ENCODE measurements around the gene PNPO. TPM values are rescaled to one million over a fixed set of nuclear protein-coding genes. Genes with fewer than 3 reads are reported as not detected.

PNPO gene
- 10 to 100 TPM; 20.1 to 39.7 (median 30.8) TPM for total RNA-seq

DNA sequence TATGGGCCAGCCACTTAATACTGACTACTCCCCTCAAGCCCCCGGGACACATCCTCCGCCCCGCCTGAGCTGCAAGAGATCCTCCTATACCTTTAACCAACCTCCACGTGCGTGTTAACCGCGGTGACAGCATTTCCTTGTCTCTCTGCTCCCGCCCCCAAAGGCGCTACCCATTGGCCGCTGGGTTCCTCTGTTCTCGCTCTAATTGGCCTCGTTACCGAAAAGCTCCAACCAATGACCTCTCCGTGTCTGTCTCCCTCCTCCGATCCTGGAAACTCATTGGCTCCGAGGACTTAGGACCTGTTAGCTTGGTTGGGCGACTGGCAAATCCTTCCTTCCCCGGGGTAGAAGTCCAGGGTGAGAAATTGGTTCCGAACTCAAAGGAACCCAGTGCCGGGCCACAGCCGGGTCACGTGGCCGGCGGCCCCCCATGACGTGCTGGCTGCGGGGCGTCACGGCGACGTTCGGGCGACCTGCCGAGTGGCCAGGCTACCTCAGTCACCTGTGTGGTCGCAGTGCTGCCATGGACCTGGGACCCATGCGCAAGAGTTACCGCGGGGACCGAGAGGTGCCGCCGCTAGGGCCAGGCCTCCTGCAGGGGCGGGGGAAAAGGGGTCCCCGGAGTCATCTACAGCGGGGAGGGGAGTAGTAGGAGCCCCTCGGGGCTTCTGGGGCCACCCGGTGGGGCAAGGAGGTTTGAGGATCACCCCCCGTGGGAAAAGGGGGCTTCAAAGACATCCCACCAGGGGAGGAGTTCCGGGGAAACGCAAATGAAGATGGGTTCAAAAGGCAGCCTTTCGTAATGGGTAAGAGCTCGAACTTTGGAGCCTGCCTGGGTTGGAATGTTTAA, at the start of gene PNPO:
Gene PNPO, plus strand, starts transcription at position 326 of the 850 bp plus-strand sequence. Its CDS starts 105 bp downstream, at position 431.
- DNase-seq (ENCODE audit: low spot score) (peak; percentile 87), ATAC-seq (ENCODE audit: low FRiP score) (peak; percentile 93)
- TF ChIP-seq, protein P1, sequence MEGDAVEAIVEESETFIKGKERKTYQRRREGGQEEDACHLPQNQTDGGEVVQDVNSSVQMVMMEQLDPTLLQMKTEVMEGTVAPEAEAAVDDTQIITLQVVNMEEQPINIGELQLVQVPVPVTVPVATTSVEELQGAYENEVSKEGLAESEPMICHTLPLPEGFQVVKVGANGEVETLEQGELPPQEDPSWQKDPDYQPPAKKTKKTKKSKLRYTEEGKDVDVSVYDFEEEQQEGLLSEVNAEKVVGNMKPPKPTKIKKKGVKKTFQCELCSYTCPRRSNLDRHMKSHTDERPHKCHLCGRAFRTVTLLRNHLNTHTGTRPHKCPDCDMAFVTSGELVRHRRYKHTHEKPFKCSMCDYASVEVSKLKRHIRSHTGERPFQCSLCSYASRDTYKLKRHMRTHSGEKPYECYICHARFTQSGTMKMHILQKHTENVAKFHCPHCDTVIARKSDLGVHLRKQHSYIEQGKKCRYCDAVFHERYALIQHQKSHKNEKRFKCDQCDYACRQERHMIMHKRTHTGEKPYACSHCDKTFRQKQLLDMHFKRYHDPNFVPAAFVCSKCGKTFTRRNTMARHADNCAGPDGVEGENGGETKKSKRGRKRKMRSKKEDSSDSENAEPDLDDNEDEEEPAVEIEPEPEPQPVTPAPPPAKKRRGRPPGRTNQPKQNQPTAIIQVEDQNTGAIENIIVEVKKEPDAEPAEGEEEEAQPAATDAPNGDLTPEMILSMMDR (IDR thresholded peaks at IDR 0.05): no peak

DNA sequence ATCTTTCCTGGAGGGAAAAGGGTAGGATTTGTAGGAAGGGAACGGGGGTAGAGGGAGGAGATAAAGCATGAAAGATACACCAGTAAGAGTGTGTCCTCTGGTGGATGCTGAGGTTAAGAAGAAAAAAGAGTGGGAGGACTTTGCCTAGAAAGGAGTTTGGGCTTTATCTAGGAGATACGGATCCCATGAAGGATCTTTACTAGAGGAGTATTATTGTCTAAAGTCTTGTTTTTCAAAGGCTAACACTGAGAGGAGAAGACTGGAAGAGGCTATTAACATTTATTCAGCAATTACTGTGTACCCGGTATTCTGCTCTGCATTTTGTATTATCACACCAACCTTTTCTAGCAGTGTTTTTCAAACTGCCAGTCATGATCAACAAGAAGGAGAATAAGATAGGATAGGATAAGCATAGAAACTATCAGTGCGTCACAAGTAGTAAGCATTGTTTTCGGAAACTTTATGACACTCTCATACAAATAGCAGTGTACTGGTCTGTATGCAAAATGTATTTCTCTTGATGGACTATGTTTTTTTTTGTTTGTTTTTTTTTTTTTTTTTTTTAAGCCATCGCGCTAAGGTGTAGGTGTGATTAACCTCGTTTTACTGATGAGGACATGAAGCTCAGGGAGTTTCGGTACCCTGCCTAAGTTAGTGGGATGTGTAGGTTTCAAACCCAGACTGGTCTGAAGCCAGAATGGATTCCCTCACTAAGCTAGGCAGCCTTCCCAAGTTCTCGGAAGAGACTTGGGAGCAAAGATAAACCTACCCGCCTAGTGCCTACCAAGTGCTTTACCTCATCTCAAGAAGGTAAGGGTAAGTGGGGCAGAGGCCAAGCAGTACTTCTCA, 46.6 kb upstream of the PNPO start:
- TF ChIP-seq, protein P1 (IDR thresholded peaks at IDR 0.05): no peak
- ATAC-seq (ENCODE audit: low FRiP score) (no peak), DNase-seq (ENCODE audit: low spot score) (no peak)

DNA sequence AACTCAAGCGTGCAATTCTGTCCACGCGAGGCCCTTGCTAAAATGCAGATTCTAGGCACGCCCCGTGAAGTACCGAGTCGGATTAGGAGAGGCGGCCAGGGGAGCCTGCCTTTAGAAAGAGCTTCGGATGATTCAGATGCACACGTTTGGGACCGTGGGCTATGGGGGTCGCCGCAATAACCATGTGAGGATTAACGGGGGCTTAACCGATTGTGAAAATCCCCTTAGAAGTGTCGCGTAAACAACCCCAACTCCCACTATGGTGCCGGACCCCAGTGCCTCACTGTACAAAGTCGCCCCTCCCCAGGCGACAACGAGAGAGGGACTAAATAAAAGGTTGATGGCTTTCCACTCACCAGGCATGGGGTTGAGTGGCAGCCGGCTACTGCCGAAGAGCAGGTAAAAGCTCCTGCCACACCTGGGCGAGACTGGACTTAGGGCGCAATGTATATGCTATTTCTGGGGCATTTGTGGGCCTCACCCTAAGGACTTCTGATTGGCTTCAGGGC, 46.0 kb upstream of the PNPO start:
- no peak for DNase-seq (ENCODE audit: low spot score)
- TF ChIP-seq, protein P1 (IDR thresholded peaks at IDR 0.05): no peak
- ATAC-seq (ENCODE audit: low FRiP score): no peak

DNA sequence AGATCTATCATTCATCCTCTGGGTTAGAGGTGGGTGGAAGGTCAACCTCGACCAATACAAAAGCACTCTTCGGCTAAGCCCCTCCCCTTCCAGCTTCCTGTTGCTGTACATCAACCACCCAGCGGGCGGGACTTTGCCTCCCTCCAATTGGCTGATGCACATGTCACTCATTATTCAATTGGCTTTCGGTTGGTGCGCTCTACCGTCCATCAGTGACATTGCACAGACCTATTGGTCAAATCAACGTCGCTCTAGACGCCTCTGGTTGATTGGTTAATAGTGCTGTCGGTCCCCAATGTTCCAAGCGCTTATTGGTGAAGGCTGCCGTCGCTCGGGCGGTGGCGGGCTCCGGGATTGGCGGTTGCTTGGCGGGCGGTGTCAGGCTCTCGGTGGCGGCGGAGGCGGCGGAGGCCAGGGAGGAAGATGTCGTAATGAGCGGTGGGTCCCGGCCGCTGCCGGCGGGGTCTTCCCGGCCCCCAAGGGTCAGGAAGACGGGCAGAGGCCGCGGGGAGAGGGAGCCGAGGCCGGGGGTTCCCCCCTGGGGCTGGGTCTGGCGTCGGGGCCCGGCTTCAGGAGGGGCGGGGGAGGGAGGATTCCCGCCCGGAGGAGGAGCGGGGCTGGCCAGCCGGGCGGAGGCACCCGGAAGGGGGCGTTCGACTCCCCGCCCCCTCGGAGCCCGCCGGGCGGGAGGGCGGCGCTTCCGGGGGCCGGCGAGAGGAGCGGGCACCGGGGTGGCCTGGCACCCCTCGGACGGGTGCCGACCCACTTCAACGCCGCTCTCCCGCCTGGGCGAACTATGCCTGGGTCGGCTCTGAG, 45.3 kb upstream of the PNPO start, which contains the start of gene SP2:
Gene SP2, plus strand, starts transcription at position 381 of the 816 bp plus-strand sequence. Its CDS starts 51 bp downstream, at position 432.
- ATAC-seq (ENCODE audit: low FRiP score) (peak; percentile 99), DNase-seq (ENCODE audit: low spot score) (peak; percentile 99)
- TF ChIP-seq, protein P1 (IDR thresholded peaks at IDR 0.05): peak in 1 of 3 donors; percentile 98

DNA sequence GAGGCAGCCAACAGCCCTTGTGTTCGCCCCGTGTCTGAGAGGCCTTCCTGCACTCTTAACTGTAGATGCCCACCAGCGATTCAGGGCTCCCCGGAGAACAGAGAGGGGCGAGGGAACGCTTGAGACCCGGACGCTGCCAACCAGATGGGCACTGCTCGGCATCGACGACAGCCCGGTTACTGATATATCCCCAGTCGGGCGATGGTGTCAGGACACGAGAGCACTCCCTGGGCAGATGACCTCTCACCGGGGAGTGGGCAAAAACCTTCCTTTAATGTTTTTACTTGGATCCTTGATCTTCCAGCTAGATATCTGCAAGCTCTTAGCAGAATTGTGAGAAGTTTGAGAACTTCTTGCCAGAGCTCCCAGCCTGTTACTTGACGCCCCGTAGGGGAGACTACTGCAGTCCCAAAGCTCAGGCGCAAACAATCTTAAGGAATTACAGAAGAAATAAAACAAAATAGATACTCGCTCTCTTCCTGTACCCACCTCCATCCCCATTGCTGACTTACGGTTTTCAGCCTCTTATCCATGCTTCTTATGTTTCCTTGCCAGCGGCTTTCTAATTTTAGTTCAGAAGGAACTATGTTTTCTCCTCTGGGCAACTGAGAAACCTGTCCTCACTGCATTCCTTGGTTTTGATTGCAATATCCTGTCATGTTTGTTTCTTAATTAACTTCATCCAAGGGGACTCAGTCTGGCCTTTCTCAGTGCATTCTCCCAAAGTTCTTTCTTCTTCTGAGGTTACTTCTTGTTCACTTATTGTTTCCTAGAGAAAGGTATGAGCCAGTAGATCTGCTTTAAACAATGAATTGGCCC, 44.5 kb upstream of the PNPO start:
- ATAC-seq (ENCODE audit: low FRiP score): no peak
- TF ChIP-seq, protein P1 (IDR thresholded peaks at IDR 0.05): no peak
- no peak for DNase-seq (ENCODE audit: low spot score)

All from omental fat pad (tissue), 4 donors.